ACC112 (cell line): Measurements from ENCODE around the gene KRTAP12-2.

Experiments
- H2AFZ ChIP-seq: fragments of 200-600 bp; sonication (generic); one replicate; pipeline ENCODE4 v1.6.0; 2017; ENCODE audit warnings: antibody characterized with exemption, low read length; ENCODE audit not compliant: unreplicated experiment
- H3K27ac ChIP-seq: fragments of 200-600 bp; sonication (generic); 2 replicates; pipeline ENCODE4 v1.5.1; 2014; ENCODE audit warnings: low read depth, mild to moderate bottlenecking, antibody characterized with exemption, low read length, moderate library complexity
- H3K27me3 ChIP-seq: fragments of 200-600 bp; sonication (generic); 2 replicates; pipeline ENCODE4 v1.6.1; 2014; ENCODE audit warnings: mild to moderate bottlenecking, antibody characterized with exemption, low read length, moderate library complexity, mixed read lengths; ENCODE audit not compliant: insufficient read depth
- H3K36me3 ChIP-seq: fragments of 200-600 bp; sonication (generic); 2 replicates; pipeline ENCODE4 v1.6.1; 2016; ENCODE audit warnings: mild to moderate bottlenecking, antibody characterized with exemption, low read length, moderate library complexity, mixed read lengths; ENCODE audit not compliant: insufficient read depth
- H3K4me1 ChIP-seq: fragments of 200-600 bp; sonication (generic); one replicate; pipeline ENCODE4 v1.6.1; 2016; ENCODE audit warnings: low read length, mixed read lengths; ENCODE audit not compliant: insufficient read depth, unreplicated experiment, control insufficient read depth
- H3K4me3 ChIP-seq: fragments of 200-600 bp; sonication (generic); 2 replicates; pipeline ENCODE4 v1.5.1; 2014; ENCODE audit warnings: mild to moderate bottlenecking, low read depth, low read length
- H3K79me2 ChIP-seq: fragments of 200-600 bp; sonication (generic); one replicate; pipeline ENCODE4 v1.6.0; 2016; ENCODE audit warnings: low read length; ENCODE audit not compliant: control insufficient read depth, unreplicated experiment, insufficient read depth

KRTAP12-2 gene, protein sequence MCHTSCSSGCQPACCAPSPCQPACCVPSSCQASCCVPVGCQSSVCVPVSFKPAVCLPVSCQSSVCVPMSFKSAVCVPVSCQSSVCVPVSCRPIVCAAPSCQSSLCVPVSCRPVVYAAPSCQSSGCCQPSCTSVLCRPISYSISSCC

DNA sequence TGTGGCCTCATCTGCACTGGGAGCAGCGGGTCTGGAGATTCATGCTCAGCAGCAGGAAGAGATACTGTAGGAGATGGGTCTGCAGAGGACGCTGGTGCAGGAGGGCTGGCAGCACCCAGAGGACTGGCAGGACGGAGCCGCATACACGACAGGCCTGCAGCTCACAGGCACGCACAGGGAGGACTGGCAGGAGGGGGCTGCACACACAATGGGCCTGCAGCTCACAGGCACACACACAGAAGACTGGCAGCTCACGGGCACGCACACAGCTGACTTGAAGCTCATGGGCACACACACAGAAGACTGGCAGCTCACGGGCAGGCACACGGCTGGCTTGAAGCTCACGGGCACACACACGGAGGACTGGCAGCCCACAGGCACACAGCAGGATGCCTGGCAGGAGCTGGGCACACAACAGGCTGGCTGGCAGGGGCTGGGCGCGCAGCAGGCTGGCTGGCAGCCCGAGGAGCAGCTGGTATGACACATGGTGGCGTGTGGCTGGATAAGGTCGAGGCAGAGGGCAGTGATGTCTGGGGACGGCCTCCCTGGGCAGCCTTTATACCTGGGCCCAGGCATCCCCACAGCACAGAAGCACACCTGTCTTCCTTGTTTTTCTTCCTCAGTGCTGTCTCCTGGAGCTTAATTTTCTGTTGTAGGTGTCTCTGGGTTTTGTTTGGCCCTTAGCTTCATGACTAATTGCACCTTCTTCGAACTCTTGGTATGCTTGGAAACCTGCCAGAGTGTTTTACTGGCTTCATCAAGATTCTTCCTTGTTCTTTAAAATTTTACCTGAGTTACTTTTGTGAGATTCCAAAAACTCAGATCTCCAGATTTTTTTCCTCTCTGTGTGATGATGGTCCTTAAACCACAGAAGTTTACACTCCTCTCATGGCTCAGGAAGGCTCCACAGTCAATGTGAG is at the start of gene KRTAP12-2:
KRTAP12-2 (minus strand) TSS at position 527 of the 920 bp plus-strand sequence; CDS start at position 486, 41 bp downstream.
- Histone ChIP-seq H3K27me3 (peaks cover 20% of the 10 kb centered on the region; the same call in 1 of the 2 replicates), H3K4me1 (no peaks in the 10 kb centered on the region), H3K27ac (no peak within 1 kb of the TSS)

DNA sequence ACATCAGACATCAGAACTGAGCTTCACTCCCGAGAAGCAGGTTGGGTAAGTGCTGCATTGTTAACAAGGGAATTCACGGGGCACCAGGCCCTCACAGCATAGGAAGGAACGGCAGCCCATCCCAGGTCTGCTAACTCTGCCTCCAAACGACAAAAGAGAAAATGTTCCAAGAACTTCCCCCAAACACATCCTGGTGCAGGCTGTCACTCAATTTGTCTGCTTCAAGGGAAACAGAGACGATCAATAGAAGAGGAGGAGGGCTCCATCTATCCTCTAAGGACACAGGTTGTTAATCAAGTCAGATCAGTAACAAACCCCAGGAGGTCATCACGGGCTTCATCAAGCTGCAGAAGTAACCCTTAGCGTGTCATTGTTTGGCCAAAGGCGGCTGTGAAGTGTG is 48.2 kb upstream of the KRTAP12-2 start:
- H3K36me3 ChIP-seq = no peaks in the 10 kb centered on the region
- no peak overlapping the region for H2AFZ ChIP-seq
- H3K79me2 ChIP-seq = no peaks in the 10 kb centered on the region
- no peak overlapping the region for H3K27ac ChIP-seq
- peaks cover 94% of the 10 kb centered on the region for H3K27me3 ChIP-seq
- H3K4me1 ChIP-seq = no peaks in the 10 kb centered on the region
- no peak overlapping the region for H3K4me3 ChIP-seq

More for the DNA sequence above, at the start of gene KRTAP12-2:
- Histone ChIP-seq H3K36me3 (no peaks in the 10 kb centered on the region), H3K79me2 (no peaks in the 10 kb centered on the region), H2AFZ (no peak within 1 kb of the TSS), H3K4me3 (no peak within 1 kb of the TSS)

GRCh38 chr21:44713846-44714245 is 47.1 kb upstream of the KRTAP12-2 start:
- Histone ChIP-seq H3K4me3 (no peak overlapping the region), H3K79me2 (no peaks in the 10 kb centered on the region), H3K4me1 (peaks cover 5% of the 10 kb centered on the region), H3K27ac (no peak overlapping the region), H2AFZ (no peak overlapping the region), H3K27me3 (peaks cover 94% of the 10 kb centered on the region), H3K36me3 (no peaks in the 10 kb centered on the region)

DNA sequence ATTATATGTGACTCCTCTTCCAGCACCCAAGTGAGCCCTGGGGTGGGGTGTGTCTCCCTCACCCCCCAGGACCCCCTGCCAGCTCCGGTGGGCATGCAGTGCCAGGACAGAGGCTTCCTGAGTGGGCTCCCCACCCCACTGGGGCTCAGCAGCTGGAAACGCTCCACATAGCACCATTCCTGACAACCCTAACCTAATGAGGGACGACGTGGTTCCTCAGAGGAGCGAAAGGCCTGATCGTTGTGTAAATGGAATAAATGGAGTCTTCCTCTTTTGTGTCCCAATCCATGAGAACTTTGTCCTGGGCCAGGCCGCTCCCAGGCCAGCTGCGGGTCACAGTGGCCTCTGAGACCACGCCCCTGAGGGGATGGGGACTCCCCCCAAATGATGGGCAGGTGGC is 46.4 kb upstream of the KRTAP12-2 start:
- Histone ChIP-seq H3K4me3 (no peak overlapping the region), H3K27me3 (peaks cover 94% of the 10 kb centered on the region), H3K4me1 (peaks cover 5% of the 10 kb centered on the region)

DNA sequence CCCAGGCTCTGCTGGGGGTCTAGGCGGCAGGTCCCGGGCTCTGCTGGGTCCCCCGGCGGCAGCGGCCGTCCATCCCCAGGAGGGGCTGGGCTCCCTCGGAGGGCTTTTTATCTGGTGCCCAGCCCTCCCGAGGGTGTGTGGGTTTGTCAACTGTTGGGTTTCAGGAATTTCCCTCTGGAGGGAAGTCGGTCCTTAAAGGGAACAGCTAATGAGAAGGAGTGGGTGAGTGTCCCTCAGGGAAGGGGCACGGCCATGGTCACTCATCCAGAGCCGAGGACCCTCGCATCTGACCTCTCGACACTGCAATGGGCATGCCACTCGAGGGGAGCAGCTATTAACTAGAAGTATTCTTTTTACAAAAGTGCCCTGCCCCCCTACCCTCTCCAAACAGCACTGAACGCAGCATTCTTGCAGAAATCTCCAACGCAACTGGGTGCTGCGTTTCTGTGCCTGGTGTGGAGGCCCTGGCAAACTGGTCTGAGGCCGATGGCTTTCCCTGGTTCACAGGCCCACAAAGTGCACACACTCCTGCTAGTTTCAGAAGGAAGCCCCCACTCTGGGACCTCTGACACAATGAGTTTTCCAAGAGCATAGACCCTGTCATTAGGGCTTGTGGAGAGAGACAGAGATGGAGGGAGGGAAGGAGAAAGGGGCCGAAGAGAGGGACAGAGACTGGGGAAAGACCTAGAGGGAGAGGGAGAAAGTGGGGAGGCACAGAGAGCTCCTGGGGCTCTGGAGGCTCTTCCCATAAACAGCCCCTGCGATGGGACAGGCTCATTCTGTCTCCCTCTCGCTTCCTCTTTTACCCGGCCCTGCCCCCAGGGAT is 45.7 kb upstream of the KRTAP12-2 start:
- H3K27ac ChIP-seq = no peak overlapping the region
- peaks cover 94% of the 10 kb centered on the region for H3K27me3 ChIP-seq
- H3K4me3 ChIP-seq = no peak overlapping the region
- H3K36me3 ChIP-seq = no peaks in the 10 kb centered on the region
- no peaks in the 10 kb centered on the region for H3K79me2 ChIP-seq
- no peak overlapping the region for H2AFZ ChIP-seq
- peaks cover 5% of the 10 kb centered on the region for H3K4me1 ChIP-seq

More for the DNA sequence above, 46.4 kb upstream of the KRTAP12-2 start:
- Histone ChIP-seq H3K79me2 (no peaks in the 10 kb centered on the region), H3K36me3 (no peaks in the 10 kb centered on the region), H3K27ac (no peak overlapping the region), H2AFZ (no peak overlapping the region)

DNA sequence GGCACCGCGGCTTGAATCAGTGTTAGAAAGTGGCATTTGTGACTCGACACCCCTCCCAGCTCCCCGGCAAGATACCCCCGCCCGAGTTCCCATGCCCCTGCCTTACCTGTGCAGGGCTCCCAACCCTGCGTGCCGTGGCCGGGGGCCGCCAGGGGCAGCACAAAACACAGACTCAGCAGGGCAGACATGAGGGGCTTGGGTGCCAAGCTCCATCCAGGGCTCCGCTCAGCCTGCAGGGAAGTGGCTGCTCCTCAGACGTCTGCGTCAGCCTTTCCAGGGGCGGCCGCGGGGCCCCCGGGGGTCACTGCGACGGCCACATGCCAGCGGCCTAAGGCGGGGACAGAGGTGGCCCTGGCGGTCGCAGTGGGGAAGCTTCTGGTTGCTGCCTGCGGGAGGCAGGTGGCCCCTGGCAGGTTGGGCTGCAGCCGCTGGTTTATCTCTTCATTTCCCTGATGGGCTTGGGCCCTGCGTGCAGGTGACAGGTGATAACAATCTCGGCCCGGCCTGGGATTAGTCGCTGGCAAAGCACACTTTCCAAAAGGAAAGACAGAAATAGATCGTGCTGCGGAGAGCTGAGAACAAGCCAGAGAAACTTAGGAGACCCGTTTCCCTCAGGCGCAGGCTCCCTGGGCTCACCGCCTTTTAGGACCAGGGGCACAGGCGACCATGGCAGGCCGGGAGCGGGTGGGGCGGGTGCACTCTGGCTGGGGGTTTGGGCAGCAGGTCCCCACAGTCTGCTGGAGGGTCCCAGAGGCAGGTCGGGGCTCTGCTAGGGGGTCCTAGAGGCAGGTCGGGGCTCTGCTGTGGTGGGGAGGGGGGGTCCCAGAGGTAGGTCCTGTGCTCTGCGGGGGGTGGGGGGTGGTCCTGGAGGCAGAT is 44.8 kb upstream of the KRTAP12-2 start, which contains the start of gene TSPEAR:
TSPEAR (minus strand) TSS at position 246 of the 876 bp plus-strand sequence; CDS start at position 188, 58 bp downstream.
- Histone ChIP-seq H3K4me3 (no peak within 1 kb of the TSS), H3K27me3 (peaks cover 96% of the 10 kb centered on the region), H2AFZ (no peak within 1 kb of the TSS), H3K36me3 (no peaks in the 10 kb centered on the region), H3K79me2 (no peaks in the 10 kb centered on the region), H3K4me1 (peaks cover 5% of the 10 kb centered on the region), H3K27ac (no peak within 1 kb of the TSS)

DNA sequence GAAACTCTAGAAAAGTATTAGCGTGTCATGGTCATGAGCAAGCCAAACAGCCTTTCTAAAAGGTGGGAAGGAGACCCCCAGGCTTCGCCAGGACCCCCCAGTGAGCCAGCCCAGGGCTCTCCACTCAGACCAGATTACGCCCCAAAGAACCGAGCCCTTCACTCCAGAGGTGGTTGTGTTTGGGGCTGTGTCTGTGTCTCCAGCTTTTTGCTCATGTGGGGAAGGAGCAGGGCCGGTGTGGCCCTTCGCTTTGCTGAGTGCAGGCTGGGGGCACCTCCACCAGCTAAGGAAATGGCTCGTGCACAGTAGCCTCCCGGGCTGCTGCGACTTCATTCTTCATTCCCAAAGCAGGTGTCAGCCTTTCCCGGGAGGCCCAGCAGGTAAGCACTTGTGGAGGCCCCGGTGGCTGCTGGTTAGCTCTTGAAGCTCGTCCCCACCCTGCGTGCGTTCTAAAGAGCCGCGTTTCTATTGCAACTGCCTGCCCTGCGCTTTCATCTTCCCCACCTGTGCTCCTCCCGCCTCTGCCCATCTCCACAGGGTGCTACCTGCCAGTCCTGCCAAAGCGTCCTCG is 44.1 kb upstream of the KRTAP12-2 start:
- Histone ChIP-seq H3K79me2 (no peaks in the 10 kb centered on the region), H3K27ac (no peak overlapping the region), H2AFZ (no peak overlapping the region), H3K4me3 (no peak overlapping the region), H3K4me1 (peaks cover 5% of the 10 kb centered on the region), H3K27me3 (peaks cover 100% of the 10 kb centered on the region), H3K36me3 (no peaks in the 10 kb centered on the region)

DNA sequence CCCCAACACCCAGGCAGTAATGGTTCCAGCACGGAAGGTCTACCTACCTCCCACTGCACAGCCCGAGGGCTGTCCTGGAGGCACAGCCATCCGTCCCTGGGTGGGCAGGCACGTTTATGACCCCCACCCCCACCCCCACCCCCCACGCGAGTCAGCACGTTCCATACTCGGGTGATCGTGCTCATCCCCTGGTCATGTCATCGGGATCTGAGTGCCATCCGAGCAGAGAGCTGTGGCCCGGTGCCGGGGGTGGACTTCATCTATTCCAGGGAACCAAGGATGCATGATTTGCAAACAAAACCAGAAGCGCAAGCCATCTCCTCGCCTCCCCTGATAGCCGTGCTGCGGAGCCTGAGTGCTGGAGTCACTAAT is 43.6 kb upstream of the KRTAP12-2 start:
- peaks cover 5% of the 10 kb centered on the region for H3K4me1 ChIP-seq
- peaks cover 96% of the 10 kb centered on the region for H3K27me3 ChIP-seq
- no peaks in the 10 kb centered on the region for H3K79me2 ChIP-seq
- no peak overlapping the region for H3K4me3 ChIP-seq
- H3K27ac ChIP-seq = no peak overlapping the region
- no peaks in the 10 kb centered on the region for H3K36me3 ChIP-seq
- H2AFZ ChIP-seq = no peak overlapping the region

DNA sequence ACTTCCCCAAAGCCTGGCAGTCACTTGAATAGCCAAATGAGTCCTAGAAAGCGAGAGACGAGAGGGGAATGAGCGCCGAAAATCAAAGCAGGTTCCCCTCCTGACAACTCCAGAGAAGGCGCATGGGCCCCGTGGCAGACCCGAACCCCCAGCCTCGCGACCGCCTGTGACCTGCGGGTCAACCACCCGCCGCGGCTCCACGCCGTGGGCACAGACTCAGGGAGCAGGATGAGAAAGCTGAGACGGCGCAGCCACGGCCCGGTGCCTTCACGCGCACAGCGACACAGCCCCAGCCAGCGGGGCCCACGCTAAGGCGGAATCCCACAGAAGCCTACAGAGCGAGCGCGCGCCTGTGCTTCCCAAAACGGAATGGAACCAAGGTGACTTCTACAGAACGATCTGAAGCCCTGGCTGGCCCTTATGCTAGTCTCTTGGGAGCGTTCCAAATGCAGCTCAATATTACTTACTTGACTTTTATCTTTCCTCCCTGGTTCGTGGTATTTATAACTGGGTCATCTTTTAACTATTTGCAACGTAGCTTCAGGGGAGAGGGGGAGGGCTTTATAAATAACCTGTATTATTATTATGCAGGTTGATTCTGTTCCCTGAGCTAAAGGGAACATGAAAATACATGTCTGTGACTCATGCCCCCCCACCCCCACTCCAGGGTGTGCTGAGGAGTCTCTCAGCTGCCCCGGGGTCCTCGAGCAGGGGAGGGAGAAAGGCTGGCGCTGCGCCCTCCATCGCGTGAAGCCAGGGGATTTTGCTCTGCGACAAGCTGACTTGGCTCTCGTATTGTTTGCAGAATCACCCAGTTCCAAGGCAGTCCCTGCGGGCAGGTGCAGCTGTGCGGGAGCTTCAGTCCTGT is 42.9 kb upstream of the KRTAP12-2 start:
- Histone ChIP-seq H3K4me1 (peaks cover 5% of the 10 kb centered on the region), H3K79me2 (no peaks in the 10 kb centered on the region), H2AFZ (no peak overlapping the region), H3K4me3 (no peak overlapping the region), H3K36me3 (no peaks in the 10 kb centered on the region), H3K27ac (no peak overlapping the region), H3K27me3 (peaks cover 92% of the 10 kb centered on the region)
